MM.1S (cell line): Measurements from ENCODE around the gene ELMO1.

ENCODE experiments used
- EZH2 ChIP-seq: fragments of 300-600 bp; sonication (generic); optimal IDR thresholded peaks from 2 replicates; pipeline ENCODE3; 2017; ENCODE audit warnings: low read depth, mild to moderate bottlenecking, antibody characterized with exemption, low read length, mixed read lengths
- TF ChIP-seq, protein P1 (sequence below): fragments of 300-600 bp; sonication (generic); IDR thresholded peaks from 2 replicates; pipeline ENCODE4 v1.5.1; 2016; ENCODE audit warnings: antibody characterized with exemption, low read length, mixed read lengths

DNA sequence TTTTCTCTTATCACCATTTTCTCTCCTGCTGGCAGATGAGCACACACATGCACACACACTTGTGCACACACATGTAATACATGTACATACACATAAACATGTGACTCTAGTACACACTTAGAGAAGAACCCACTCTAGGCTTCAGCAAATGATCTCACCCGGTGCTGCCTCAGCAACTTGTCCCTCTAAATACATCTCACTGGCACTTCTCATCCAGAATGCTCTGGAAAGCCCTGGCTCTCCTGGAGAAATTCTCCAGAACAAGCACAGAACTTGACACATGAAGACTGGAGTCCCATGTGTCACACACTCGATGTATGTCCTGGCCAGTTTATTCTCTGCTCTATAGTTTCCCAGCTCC lies 254.9 kb downstream of the ELMO1 start:
- TF ChIP-seq, protein P1, sequence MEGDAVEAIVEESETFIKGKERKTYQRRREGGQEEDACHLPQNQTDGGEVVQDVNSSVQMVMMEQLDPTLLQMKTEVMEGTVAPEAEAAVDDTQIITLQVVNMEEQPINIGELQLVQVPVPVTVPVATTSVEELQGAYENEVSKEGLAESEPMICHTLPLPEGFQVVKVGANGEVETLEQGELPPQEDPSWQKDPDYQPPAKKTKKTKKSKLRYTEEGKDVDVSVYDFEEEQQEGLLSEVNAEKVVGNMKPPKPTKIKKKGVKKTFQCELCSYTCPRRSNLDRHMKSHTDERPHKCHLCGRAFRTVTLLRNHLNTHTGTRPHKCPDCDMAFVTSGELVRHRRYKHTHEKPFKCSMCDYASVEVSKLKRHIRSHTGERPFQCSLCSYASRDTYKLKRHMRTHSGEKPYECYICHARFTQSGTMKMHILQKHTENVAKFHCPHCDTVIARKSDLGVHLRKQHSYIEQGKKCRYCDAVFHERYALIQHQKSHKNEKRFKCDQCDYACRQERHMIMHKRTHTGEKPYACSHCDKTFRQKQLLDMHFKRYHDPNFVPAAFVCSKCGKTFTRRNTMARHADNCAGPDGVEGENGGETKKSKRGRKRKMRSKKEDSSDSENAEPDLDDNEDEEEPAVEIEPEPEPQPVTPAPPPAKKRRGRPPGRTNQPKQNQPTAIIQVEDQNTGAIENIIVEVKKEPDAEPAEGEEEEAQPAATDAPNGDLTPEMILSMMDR: no peak
- TF ChIP-seq EZH2: no peak
